HCT116 (cell line): ENCODE data around the gene CFAP54. TPM values are rescaled to one million over a fixed set of nuclear protein-coding genes. Genes with fewer than 3 reads are reported as not detected.

Experiments used
- ATAC-seq: fragments of 200-7000 bp; cut with Tn5 transposase; 2 replicates; pipeline ENCODE4 v1.9.1; 2020; ENCODE audit warnings: mild to moderate bottlenecking, moderate library complexity
- BruUV-seq: library from RNA; stranded (reverse); fragments of 400-500 nt; replicated peaks from 2 replicates; lab custom pipeline; 2021; lab: Mats Ljungman, UMichigan
- CTCF ChIA-PET: fragments of 300-600 bp; sonication (Branson Sonifier 250); formaldehyde crosslinking; loops from one replicate; lab custom pipeline; 2021; ENCODE audit warnings: antibody characterized with exemption; lab: Charles Lee
- POLR2A ChIA-PET: fragments of 300-600, 350-600 bp; sonication (Branson Sonifier 250); formaldehyde crosslinking; loops from one replicate; lab custom pipeline; 2021; ENCODE audit warnings: antibody characterized with exemption; lab: Charles Lee
- RAD21 ChIA-PET, 2 experiments: fragments of 300-600 bp; sonication (Branson Sonifier 250); formaldehyde crosslinking; loops; one replicate each; lab custom pipeline; 2023; ENCODE audit warnings: low total read pairs in 2 of 2; ENCODE audit not compliant: uncharacterized antibody in 2 of 2, unreplicated experiment in 2 of 2, low non-redundant PET in 1 of 2; lab: Charles Lee
- DNase-seq: peaks from one replicate; pipeline ENCODE4 v3.0.0-alpha.2; 2010; ENCODE audit warnings: low read depth, low spot score
- H2AFZ ChIP-seq: fragments of 200-600 bp; shearing (Covaris generic), sonication (generic); 2 replicates; pipeline ENCODE4 v1.6.1; 2017; ENCODE audit warnings: low read depth, mixed run types, mixed read lengths, antibody characterized with exemption, low read length; ENCODE audit not compliant: poor library complexity, severe bottlenecking
- H3K27ac ChIP-seq: 2 replicates; pipeline ENCODE4 v1.5.1; 2012; ENCODE audit warnings: low read depth, low read length
- H3K27me3 ChIP-seq: fragments of 200-600 bp; sonication (generic); 2 replicates; pipeline ENCODE4 v1.6.1; 2016; ENCODE audit warnings: mixed run types, low read length, mixed read lengths; ENCODE audit not compliant: insufficient read depth
- H3K36me3 ChIP-seq, 2 experiments: fragments of 200-500 bp in 1 of 2; fragments of 200-600 bp in 1 of 2; sonication (Bioruptor generic) in 1 of 2; sonication (generic) in 1 of 2; 2 replicates each; pipeline versions ENCODE4 v1.5.1 to v1.6.1; 2014 to 2016; ENCODE audit warnings: low read length in 2 of 2, inconsistent platforms in 1 of 2, mixed read lengths in 1 of 2, mixed run types in 1 of 2; ENCODE audit not compliant: insufficient read depth in 2 of 2, control insufficient read depth in 1 of 2
- H3K4me1 ChIP-seq, 2 experiments: fragments of 200-600 bp in 1 of 2; sonication (generic) in 1 of 2; 2 replicates each; pipeline versions ENCODE4 v1.5.1 to v1.6.1; 2012 to 2017; ENCODE audit warnings: low read length in 2 of 2, inconsistent platforms in 1 of 2, mild to moderate bottlenecking in 1 of 2, mixed read lengths in 1 of 2, mixed run types in 1 of 2, moderate library complexity in 1 of 2; ENCODE audit not compliant: insufficient read depth in 2 of 2, control insufficient read depth in 1 of 2
- H3K4me2 ChIP-seq: fragments of 200-600 bp; sonication (generic); 2 replicates; pipeline ENCODE4 v1.6.1; 2017; ENCODE audit warnings: mixed run types, low read length, mixed read lengths
- H3K4me3 ChIP-seq, 2 experiments: fragments of 200-600 bp in 1 of 2; sonication (generic) in 1 of 2; replicated peaks in 1 of 2; 2 replicates each; pipeline ENCODE4 v1.5.1; 2011 to 2016; ENCODE audit warnings: low read length in 2 of 2, control low read depth in 1 of 2, low read depth in 1 of 2, mild to moderate bottlenecking in 1 of 2, mixed read lengths in 1 of 2, mixed run types in 1 of 2
- H3K79me2 ChIP-seq: fragments of 200-600 bp; sonication (generic); 2 replicates; pipeline ENCODE4 v1.6.1; 2017; ENCODE audit warnings: mild to moderate bottlenecking, mixed run types, low read length, moderate library complexity, mixed read lengths; ENCODE audit not compliant: insufficient read depth
- H3K9ac ChIP-seq: fragments of 200-600 bp; sonication (generic); 2 replicates; pipeline ENCODE4 v1.6.1; 2016; ENCODE audit warnings: low read length, mixed read lengths
- H3K9me2 ChIP-seq: fragments of 200-600 bp; sonication (generic), shearing (Covaris generic); 2 replicates; pipeline ENCODE4 v1.6.1; 2017; ENCODE audit warnings: mixed run types, mild to moderate bottlenecking, moderate library complexity; ENCODE audit not compliant: insufficient read depth
- H3K9me3 ChIP-seq, 2 experiments: fragments of 200-500 bp in 1 of 2; fragments of 200-600 bp in 1 of 2; sonication (Bioruptor generic) in 1 of 2; sonication (generic) in 1 of 2; 2 replicates each; pipeline ENCODE4 v1.6.1; 2014 to 2017; ENCODE audit warnings: low read length in 2 of 2, mixed read lengths in 2 of 2, inconsistent platforms in 1 of 2, low read depth in 1 of 2, mild to moderate bottlenecking in 1 of 2, mixed run types in 1 of 2, moderate library complexity in 1 of 2; ENCODE audit not compliant: control insufficient read depth in 1 of 2, insufficient read depth in 1 of 2
- H4K20me1 ChIP-seq: fragments of 200-600 bp; sonication (generic), shearing (Covaris generic); 2 replicates; pipeline ENCODE4 v1.6.1; 2017; ENCODE audit warnings: mixed run types, mild to moderate bottlenecking, moderate library complexity; ENCODE audit not compliant: insufficient read depth
- ATF3 ChIP-seq: IDR thresholded peaks from 2 replicates; pipeline ENCODE4 v1.6.1; 2012
- CBX3 ChIP-seq: IDR thresholded peaks from 2 replicates; pipeline ENCODE4 v1.6.1; 2012; ENCODE audit warnings: low read depth
- CEBPB ChIP-seq: IDR thresholded peaks from 2 replicates; pipeline ENCODE4 v1.6.1; 2012; ENCODE audit warnings: low read depth
- ELF1 ChIP-seq: IDR thresholded peaks from 2 replicates; pipeline ENCODE4 v1.6.1; 2012; ENCODE audit warnings: low read depth, borderline replicate concordance
- EZH2 ChIP-seq: fragments of 200-600 bp; sonication (generic); IDR thresholded peaks from 2 replicates; pipeline ENCODE4 v1.6.1; 2017; ENCODE audit warnings: antibody characterized with exemption, mixed run types
- EZH2phosphoT487 ChIP-seq: fragments of 200-600 bp; IDR thresholded peaks from 2 replicates; pipeline ENCODE4 v1.6.1; 2018; ENCODE audit warnings: antibody characterized with exemption, borderline replicate concordance
- FOSL1 ChIP-seq: IDR thresholded peaks from 2 replicates; pipeline ENCODE4 v1.6.1; 2012; ENCODE audit warnings: low read depth
- MAX ChIP-seq: IDR thresholded peaks from 2 replicates; pipeline ENCODE4 v1.6.1; 2012
- POLR2AphosphoS5 ChIP-seq: IDR thresholded peaks from 2 replicates; pipeline ENCODE4 v1.6.1; 2011; ENCODE audit warnings: mild to moderate bottlenecking, low read depth, low read length, moderate library complexity
- RAD21 ChIP-seq: IDR thresholded peaks from 2 replicates; pipeline ENCODE4 v1.6.1; 2012; ENCODE audit warnings: low read depth, mild to moderate bottlenecking
- REST ChIP-seq: IDR thresholded peaks from 2 replicates; pipeline ENCODE4 v1.6.1; 2012; ENCODE audit warnings: low read depth
- SIN3A ChIP-seq: IDR thresholded peaks from 2 replicates; pipeline ENCODE4 v1.6.1; 2012; ENCODE audit warnings: low read depth
- SRF ChIP-seq: IDR thresholded peaks from 2 replicates; pipeline ENCODE4 v1.6.1; 2012; ENCODE audit warnings: low read depth
- TCF7L2 ChIP-seq: IDR thresholded peaks from 2 replicates; pipeline ENCODE4 v1.7.0; 2011; ENCODE audit warnings: borderline replicate concordance, inconsistent platforms; ENCODE audit not compliant: insufficient read depth, insufficient read length; ENCODE audit errors: extremely low read depth
- YY1 ChIP-seq: IDR thresholded peaks from 2 replicates; pipeline ENCODE4 v1.6.1; 2011; ENCODE audit warnings: low read length, low read depth, moderate library complexity, mild to moderate bottlenecking; ENCODE audit not compliant: insufficient replicate concordance; ENCODE audit errors: extremely low read depth
- ZBTB33 ChIP-seq: IDR thresholded peaks from 2 replicates; pipeline ENCODE4 v1.6.1; 2011; ENCODE audit warnings: mild to moderate bottlenecking, low read length, moderate library complexity; ENCODE audit not compliant: insufficient replicate concordance; ENCODE audit errors: extremely low read depth
- ZNF274 ChIP-seq: fragments of 200-500 bp; sonication (Bioruptor generic); IDR thresholded peaks from 2 replicates; pipeline ENCODE4 v1.6.1; 2014; ENCODE audit warnings: mild to moderate bottlenecking, low read depth, low read length, inconsistent platforms
- intact Hi-C: fragments of 100-400 bp; cut with micrococcal nuclease; formaldehyde crosslinking; loops from 2 replicates; pipeline ENCODE4 v1.10.0; 2022
- total RNA-seq: library from RNA; stranded (reverse); gene quantifications from one replicate; pipeline ENCODE4 v1.2.1, GENCODE V29; 2021; ENCODE audit not compliant: unreplicated experiment

The CFAP54 gene
- total RNA-seq, 1 experiment from 2014 or later, result 0.25 TPM

GRCh38 chr12:96698521-96698920 lies 209.1 kb downstream of the CFAP54 start (continued):
- TF ChIP-seq SIN3A, result no peak
- TF ChIP-seq ATF3, result no peak
- TF ChIP-seq POLR2AphosphoS5, result no peak
- no peak for TF ChIP-seq EZH2phosphoT487

- Histone ChIP-seq H3K27ac (no peak overlapping the region), H3K79me2 (no peaks in the 10 kb centered on the region), H3K9me2 (no peaks in the 10 kb centered on the region), H4K20me1 (no peaks in the 10 kb centered on the region), H2AFZ (no peak overlapping the region), H3K4me1 (no peaks in the 10 kb centered on the region), H3K9ac (no peak overlapping the region), H3K4me2 (no peak overlapping the region), H3K36me3 (no peaks in the 10 kb centered on the region), H3K27me3 (peaks cover 19% of the 10 kb centered on the region; the same call in 1 of the 2 replicates), H3K9me3 (no peaks in the 10 kb centered on the region), H3K4me3 (no peak overlapping the region)
- no peak for TF ChIP-seq ZBTB33
- TF ChIP-seq ZNF274, result no peak
- TF ChIP-seq SRF, result no peak
- no peak for TF ChIP-seq RAD21
- TF ChIP-seq FOSL1, result no peak
- TF ChIP-seq TCF7L2, result no peak
- TF ChIP-seq POLR2AphosphoS5, result no peak
- no peak for TF ChIP-seq ATF3
- TF ChIP-seq REST, result no peak
- no peak for TF ChIP-seq CBX3
- no peak for TF ChIP-seq EZH2
- no peak for TF ChIP-seq ELF1
- no peak for TF ChIP-seq EZH2phosphoT487
- TF ChIP-seq MAX, result no peak
- no peak for TF ChIP-seq YY1
- TF ChIP-seq CEBPB, result no peak
- ATAC-seq, result 0 out of 2 replicates have a peak, but pooled peaks have one; percentile 17
- intact Hi-C loops, result no loop called here
- ChIA-PET CTCF (no interaction called here), RAD21 (no interaction called here), POLR2A (no interaction called here)
- DNase-seq, result no peak
- no TSS peak for BruUV-seq
Measured at GRCh38 chr12:96698965-96699364, 209.6 kb downstream of the CFAP54 start.
